Activated T-helper 2 cell treated with anti-CD3 and anti-CD28 coated beads, Interferon-gamma antibody, Interleukin-2, Interleukin-4, amounts not matched to agents 10 μg/mL and 5 μg/mL and 100 μg/mL, durations not matched to agents 14 hours and 24 hours and 36 hours (primary cell): ENCODE measurements around the gene GATA1. TPM values are rescaled to one million over a fixed set of nuclear protein-coding genes. Genes with fewer than 3 reads are reported as not detected.
A peak's percentile ranks its signal among the peaks of the same experiment; 100 is the strongest.

ENCODE experiments used
- DNase-seq: peaks from one replicate; pipeline ENCODE4 v3.0.0; 2021; ENCODE audit warnings: low spot score
- H3K27ac Mint-ChIP-seq: one replicate; pipeline ENCODE4 v1.8.0; 2021; ENCODE audit warnings: mixed read lengths
- H3K27me3 Mint-ChIP-seq: one replicate; pipeline ENCODE4 v1.8.0; 2021; ENCODE audit warnings: low read depth, mixed read lengths
- H3K36me3 Mint-ChIP-seq: one replicate; pipeline ENCODE4 v1.8.0; 2021; ENCODE audit warnings: low read depth, mixed read lengths
- H3K4me1 Mint-ChIP-seq: one replicate; pipeline ENCODE4 v1.8.0; 2021; ENCODE audit warnings: low read depth, mixed read lengths
- H3K4me3 Mint-ChIP-seq: one replicate; pipeline ENCODE4 v1.8.0; 2021; ENCODE audit warnings: low read depth, mild to moderate bottlenecking, moderate library complexity, mixed read lengths
- H3K9me3 Mint-ChIP-seq: one replicate; pipeline ENCODE4 v1.8.0; 2021; ENCODE audit warnings: mixed read lengths
- intact Hi-C: fragments of 100-400 bp; cut with micrococcal nuclease; formaldehyde crosslinking; loops from one replicate; pipeline ENCODE4 v1.15.1; 2023
- total RNA-seq: library from RNA; stranded (reverse); gene quantifications from 2 replicates; pipeline ENCODE4 v1.2.3, GENCODE V29; 2022

GATA1 gene
- total RNA-seq, 1 donor from 2014 or later = not detected

GRCh38 chrX:48824066-48824465 lies 37.7 kb downstream of the GATA1 start:
- no peak overlapping the region for H3K4me3 Mint-ChIP-seq
- H3K36me3 Mint-ChIP-seq = peaks cover 27% of the 10 kb centered on the region
- peaks cover 8% of the 10 kb centered on the region for H3K27me3 Mint-ChIP-seq
- H3K9me3 Mint-ChIP-seq = no peaks in the 10 kb centered on the region
- H3K27ac Mint-ChIP-seq = no peak overlapping the region
- peaks cover 1% of the 10 kb centered on the region for H3K4me1 Mint-ChIP-seq
- no peak for DNase-seq
- intact Hi-C loops = no loop called here

DNA sequence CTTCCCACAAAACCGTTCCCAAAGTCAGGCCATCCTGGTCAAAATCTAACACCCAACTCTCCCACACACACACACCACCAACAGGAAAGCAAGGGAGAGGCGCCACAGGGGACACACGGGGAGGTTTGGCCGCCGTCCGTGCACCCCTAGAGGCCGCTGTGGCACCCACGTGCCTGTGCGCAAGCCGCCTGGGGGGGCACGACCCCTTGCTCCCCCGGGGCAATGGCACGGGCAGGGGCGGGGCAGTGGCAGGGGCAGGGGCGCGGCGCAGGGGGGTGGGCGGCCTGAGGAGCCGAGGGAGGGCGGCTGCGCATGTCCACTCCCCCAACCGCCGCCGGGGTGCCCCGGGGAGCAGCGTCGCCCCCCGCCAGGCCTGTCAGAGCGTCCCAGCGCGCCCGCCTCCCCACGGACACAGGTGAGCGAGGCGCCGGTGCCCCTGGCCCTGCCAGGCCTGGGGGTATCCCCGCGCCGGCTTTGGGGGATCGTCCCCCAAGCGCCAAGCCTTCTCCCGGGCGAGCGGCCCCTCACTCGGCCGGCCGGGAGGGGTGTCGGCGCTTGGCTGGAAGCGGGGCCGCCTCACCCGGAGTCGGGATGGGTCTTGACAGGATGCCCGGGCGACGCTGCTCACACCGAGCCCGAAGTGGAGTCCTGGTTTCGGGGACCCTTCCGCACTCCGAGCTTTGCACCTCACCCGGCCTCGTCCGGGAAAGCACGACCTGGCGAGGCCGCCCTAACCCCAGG lies 39.9 kb downstream of the GATA1 start, which contains the start of gene ERAS:
Gene ERAS (plus strand): TSS at position 379 of the 741 bp plus-strand sequence. CDS start 2,611 bp downstream, outside the sequence.
- Mint-ChIP-seq H3K27ac (no peak within 1 kb of the TSS), H3K36me3 (peaks cover 24% of the 10 kb centered on the region), H3K4me3 (no peak within 1 kb of the TSS), H3K4me1 (peaks cover 1% of the 10 kb centered on the region), H3K9me3 (no peaks in the 10 kb centered on the region), H3K27me3 (peaks cover 19% of the 10 kb centered on the region)
- no peak for DNase-seq
- intact Hi-C loops = no loop called here

DNA sequence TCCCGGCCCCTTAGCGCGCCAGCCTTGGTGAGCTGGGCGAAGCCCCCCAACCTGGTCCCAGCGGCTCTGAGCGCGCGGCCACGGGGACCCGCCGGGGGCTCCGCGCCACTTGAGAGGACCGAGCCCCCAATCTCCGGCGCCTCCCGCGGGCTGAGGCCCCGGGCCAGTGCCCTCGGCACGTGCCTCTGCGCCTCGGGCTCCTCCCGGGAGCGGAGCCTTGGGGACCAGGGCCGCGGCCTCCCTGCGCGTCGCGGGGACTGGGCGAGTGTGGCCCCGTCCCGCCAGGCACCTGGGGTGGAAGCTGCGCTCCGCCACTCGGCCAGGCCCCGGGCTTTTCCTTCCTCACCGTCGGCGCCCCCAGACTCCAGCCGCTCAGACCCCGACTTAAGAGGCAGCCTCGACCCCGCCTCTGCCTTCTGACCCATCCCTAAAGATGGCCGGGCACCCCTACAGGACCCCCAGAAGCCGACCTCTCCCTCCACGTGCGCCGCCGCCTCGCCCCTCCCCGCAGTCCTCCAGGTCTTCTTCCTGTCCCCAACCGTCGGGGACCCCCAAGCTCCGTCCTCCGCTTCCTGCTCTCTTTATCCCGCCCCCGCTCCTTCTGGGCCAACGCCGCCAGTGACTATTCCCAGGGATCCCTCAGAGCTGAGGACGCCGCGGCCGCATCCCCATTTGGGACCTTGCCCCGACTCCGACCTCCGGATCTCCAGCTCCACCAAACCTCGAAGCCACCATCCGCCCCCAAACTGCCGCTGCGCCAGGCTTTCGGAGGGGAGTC lies 40.7 kb downstream of the GATA1 start:
- no peak for DNase-seq
- Mint-ChIP-seq H3K9me3 (no peaks in the 10 kb centered on the region), H3K27me3 (peaks cover 20% of the 10 kb centered on the region), H3K27ac (no peak overlapping the region), H3K4me3 (no peak overlapping the region), H3K36me3 (peaks cover 24% of the 10 kb centered on the region), H3K4me1 (peaks cover under 1% of the 10 kb centered on the region)
- intact Hi-C loops = no loop called here

DNA sequence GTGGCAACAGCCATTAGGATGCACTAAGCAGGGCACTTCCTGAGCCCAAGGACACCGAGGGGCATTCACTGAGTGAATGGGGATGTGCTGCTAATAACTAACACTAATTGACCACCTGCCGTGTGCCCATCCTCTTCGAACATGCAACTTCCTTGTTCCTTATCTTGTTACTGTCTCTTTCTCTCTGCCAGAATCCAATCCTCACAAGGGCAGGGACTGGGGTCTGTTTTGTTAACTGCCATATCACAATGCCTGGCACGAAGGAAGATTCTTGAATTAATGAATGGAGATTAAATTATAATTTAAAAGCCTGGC lies 41.2 kb downstream of the GATA1 start:
- no peak for DNase-seq
- Mint-ChIP-seq H3K4me1 (no peaks in the 10 kb centered on the region), H3K27ac (no peak overlapping the region), H3K27me3 (peaks cover 22% of the 10 kb centered on the region), H3K9me3 (no peaks in the 10 kb centered on the region), H3K4me3 (no peak overlapping the region), H3K36me3 (peaks cover 24% of the 10 kb centered on the region)
- intact Hi-C loops = no loop called here

GRCh38 chrX:48829016-48829735 lies 42.8 kb downstream of the GATA1 start:
- peaks cover 18% of the 10 kb centered on the region for H3K36me3 Mint-ChIP-seq
- H3K4me3 Mint-ChIP-seq = no peak overlapping the region
- peaks cover 2% of the 10 kb centered on the region for H3K4me1 Mint-ChIP-seq
- no peaks in the 10 kb centered on the region for H3K9me3 Mint-ChIP-seq
- no peak for DNase-seq
- intact Hi-C loops = no loop called here
- peaks cover 38% of the 10 kb centered on the region for H3K27me3 Mint-ChIP-seq
- H3K27ac Mint-ChIP-seq = no peak overlapping the region

DNA sequence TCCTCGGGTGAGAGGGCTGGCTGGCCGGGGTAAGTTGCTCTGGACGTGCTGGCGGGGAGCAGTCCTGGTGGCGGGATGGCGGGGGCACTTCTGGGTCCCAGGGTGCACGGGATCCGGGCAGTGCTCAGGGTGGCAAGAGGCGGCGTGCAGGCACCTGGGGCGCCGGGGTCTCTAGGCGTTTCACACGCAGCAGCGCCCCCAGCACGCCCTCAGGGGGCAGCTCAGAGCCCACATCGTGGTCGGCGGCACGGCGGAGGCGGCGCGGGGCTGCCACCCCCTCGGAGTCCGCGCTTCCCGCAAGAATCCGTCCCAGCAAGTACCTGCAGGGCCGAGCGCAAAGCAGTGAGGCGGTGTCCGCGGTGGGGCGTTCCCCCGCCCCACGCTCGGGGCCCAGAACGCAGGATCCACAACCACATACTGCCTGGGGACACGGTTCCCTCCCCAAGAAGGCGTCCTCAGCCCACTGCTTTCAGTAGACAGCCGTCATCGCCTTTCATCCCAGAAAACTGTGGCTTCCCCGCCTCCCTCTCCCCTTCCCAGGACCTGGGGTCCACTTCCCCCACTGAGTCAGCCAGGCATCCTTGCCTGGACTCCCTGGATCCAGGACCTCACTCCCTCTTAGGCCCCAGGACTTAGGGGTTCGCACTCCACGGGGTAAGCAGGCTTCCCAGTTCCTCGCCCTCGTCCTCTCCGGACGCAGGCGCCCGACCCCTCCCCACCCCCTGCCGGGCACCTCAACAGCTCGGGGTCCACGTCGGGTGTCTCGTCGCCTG lies 44.9 kb downstream of the GATA1 start:
- no peak for DNase-seq
- peaks cover 52% of the 10 kb centered on the region for H3K27me3 Mint-ChIP-seq
- H3K4me1 Mint-ChIP-seq = peaks cover 10% of the 10 kb centered on the region
- H3K36me3 Mint-ChIP-seq = peaks cover 5% of the 10 kb centered on the region
- no peak overlapping the region for H3K27ac Mint-ChIP-seq
- no peaks in the 10 kb centered on the region for H3K9me3 Mint-ChIP-seq
- intact Hi-C loops = no loop called here
- H3K4me3 Mint-ChIP-seq = no peak overlapping the region

- no peaks in the 10 kb centered on the region for H3K9me3 Mint-ChIP-seq
- DNase-seq = no peak
- no peak overlapping the region for H3K4me3 Mint-ChIP-seq
- intact Hi-C loops = no loop called here
- H3K4me1 Mint-ChIP-seq = peaks cover 10% of the 10 kb centered on the region
- H3K27me3 Mint-ChIP-seq = peaks cover 56% of the 10 kb centered on the region
- H3K36me3 Mint-ChIP-seq = peaks cover 5% of the 10 kb centered on the region
- H3K27ac Mint-ChIP-seq = no peak overlapping the region
Observed at GRCh38 chrX:48831909-48832291, 45.5 kb downstream of the GATA1 start.

- no peak overlapping the region for H3K27ac Mint-ChIP-seq
- no peak overlapping the region for H3K4me3 Mint-ChIP-seq
- H3K9me3 Mint-ChIP-seq = no peaks in the 10 kb centered on the region
- H3K4me1 Mint-ChIP-seq = peaks cover 10% of the 10 kb centered on the region
- DNase-seq = no peak
- H3K27me3 Mint-ChIP-seq = peaks cover 50% of the 10 kb centered on the region
- intact Hi-C loops = no loop called here
- H3K36me3 Mint-ChIP-seq = no peaks in the 10 kb centered on the region
Observed at GRCh38 chrX:48833542-48834138, 47.2 kb downstream of the GATA1 start.

- Mint-ChIP-seq H3K27me3 (peaks cover 50% of the 10 kb centered on the region), H3K4me3 (peak overlapping the region; percentile 69), H3K4me1 (peaks cover 10% of the 10 kb centered on the region), H3K36me3 (no peaks in the 10 kb centered on the region), H3K9me3 (no peaks in the 10 kb centered on the region), H3K27ac (no peak overlapping the region)
- no peak for DNase-seq
- intact Hi-C loops = no loop called here
Observed at GRCh38 chrX:48834383-48834709, 48.0 kb downstream of the GATA1 start.

GRCh38 chrX:48835524-48836329 lies 49.3 kb downstream of the GATA1 start, which contains the start of gene PCSK1N:
TSS of gene PCSK1N (minus strand) at chrX:48835610. CDS start at chrX:48835532, 78 bp downstream.
- DNase-seq = no peak
- Mint-ChIP-seq H3K4me1 (peaks cover 10% of the 10 kb centered on the region), H3K9me3 (no peaks in the 10 kb centered on the region), H3K4me3 (peak within 1 kb of the TSS; percentile 69), H3K27me3 (peaks cover 42% of the 10 kb centered on the region), H3K27ac (no peak within 1 kb of the TSS), H3K36me3 (no peaks in the 10 kb centered on the region)
- intact Hi-C loops = no loop called here

DNA sequence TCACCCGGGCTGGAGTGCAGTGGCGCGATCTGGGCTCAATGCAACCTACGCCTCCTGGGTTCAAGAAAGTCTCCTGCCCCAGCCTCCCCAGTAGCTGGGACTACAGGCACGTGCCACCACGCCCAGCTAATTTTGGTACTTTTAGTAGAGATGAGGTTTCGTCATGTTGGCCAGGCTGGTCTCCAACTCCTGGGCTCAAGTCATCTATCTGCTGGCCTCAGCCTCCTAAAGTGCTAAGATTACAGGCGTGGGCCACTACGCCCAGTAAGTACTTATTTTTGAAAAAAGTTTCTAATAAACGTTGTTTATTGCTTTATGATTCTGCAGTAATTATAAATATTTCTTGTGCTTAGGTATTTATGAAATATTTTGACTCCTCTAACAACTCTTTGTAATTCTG lies 53.3 kb downstream of the GATA1 start:
- peaks cover 19% of the 10 kb centered on the region for H3K27me3 Mint-ChIP-seq
- no peaks in the 10 kb centered on the region for H3K9me3 Mint-ChIP-seq
- H3K4me3 Mint-ChIP-seq = no peak overlapping the region
- no peak for DNase-seq
- peaks cover 3% of the 10 kb centered on the region for H3K4me1 Mint-ChIP-seq
- H3K36me3 Mint-ChIP-seq = no peaks in the 10 kb centered on the region
- H3K27ac Mint-ChIP-seq = no peak overlapping the region
- intact Hi-C loops = no loop called here
